ENCODE results near the gene C3AR1.

DNA sequence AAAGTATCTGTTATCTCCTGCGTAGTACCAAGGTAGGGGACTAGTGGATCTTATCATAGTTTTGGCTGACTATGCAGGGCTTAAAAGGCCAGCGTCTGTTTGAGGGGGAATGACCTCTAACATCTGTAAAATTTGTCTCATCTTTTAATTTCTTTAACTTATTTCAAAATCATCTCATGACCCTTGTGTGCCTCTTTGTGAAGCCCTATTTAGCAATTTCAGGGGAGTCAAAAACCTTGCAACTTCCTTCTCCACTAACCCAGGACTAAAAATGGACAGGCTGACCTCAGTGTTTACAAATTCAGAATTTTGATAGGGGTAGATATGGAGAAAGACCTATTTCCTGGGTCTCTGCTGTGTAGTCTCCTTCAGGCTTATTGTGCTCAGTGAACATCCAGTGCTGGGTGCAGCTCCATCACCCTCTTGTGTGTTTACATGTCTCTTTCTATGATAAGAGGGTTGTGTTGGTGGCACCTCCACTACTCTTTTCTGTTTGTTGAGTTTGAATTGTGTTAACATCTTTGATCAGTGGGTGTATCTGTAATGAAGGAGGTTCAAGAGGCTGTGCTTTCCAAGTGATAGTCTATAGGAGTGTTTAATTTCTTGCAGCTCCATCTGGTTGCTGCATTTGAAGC, 30.2 kb upstream of the C3AR1 start:
- TF ChIP-seq GATA2 (IDR thresholded peaks at IDR 0.05; ENCODE audit: low read depth, low read length), result no peak
- TF ChIP-seq GATA3 (IDR thresholded peaks at IDR 0.05; ENCODE audit: low read depth, low read length), result no peak

Measured in SH-SY5Y (cell line).